Stimulated activated naive B cell treated with anti-CD40 and anti-IgM and Interleukin-4, amounts not matched to agents 10 μg/mL and 1 μg/mL and 100 μg/mL, for 72 hours (primary cell): ENCODE measurements around the gene RPL27A.

Experiments
- ATAC-seq, 2 donors: fragments of 150-1000 bp; cut with Tn5 transposase; replicated peaks; 2 replicates each; pipeline ENCODE4 v1.10.0; 2021; ENCODE audit warnings: moderate library complexity in 1 of 2
- DNase-seq: peaks from one replicate; pipeline ENCODE4 v3.0.0; 2021
- H3K27ac Mint-ChIP-seq: one replicate; pipeline ENCODE4 v1.8.0; 2022; ENCODE audit warnings: mild to moderate bottlenecking, mixed read lengths
- H3K27me3 Mint-ChIP-seq, 2 donors: one replicate each; pipeline ENCODE4 v1.8.0; 2022; ENCODE audit warnings: mixed read lengths in 2 of 2
- H3K36me3 Mint-ChIP-seq, 2 donors: one replicate each; pipeline ENCODE4 v1.8.0; 2022; ENCODE audit warnings: mixed read lengths in 2 of 2, mild to moderate bottlenecking in 1 of 2
- H3K4me1 Mint-ChIP-seq, 2 donors: one replicate each; pipeline ENCODE4 v1.8.0; 2022; ENCODE audit warnings: mixed read lengths in 2 of 2, mild to moderate bottlenecking in 1 of 2
- H3K4me3 Mint-ChIP-seq, 2 donors: one replicate each; pipeline ENCODE4 v1.8.0; 2022; ENCODE audit warnings: mild to moderate bottlenecking in 2 of 2, mixed read lengths in 2 of 2, moderate library complexity in 1 of 2
- H3K9me3 Mint-ChIP-seq, 2 donors: one replicate each; pipeline ENCODE4 v1.8.0; 2022; ENCODE audit warnings: mixed read lengths in 2 of 2, mild to moderate bottlenecking in 1 of 2

RPL27A gene

GRCh38 chr11:8728563-8728962 is 46.0 kb downstream of the RPL27A start:
- no peak overlapping the region for H3K4me3 Mint-ChIP-seq
- no peaks in the 10 kb centered on the region for H3K9me3 Mint-ChIP-seq
- no peaks in the 10 kb centered on the region for H3K27me3 Mint-ChIP-seq
- no peak for ATAC-seq
- H3K4me1 Mint-ChIP-seq = peaks cover 24 to 35% of the 10 kb centered on the region in 2 donors
- H3K27ac Mint-ChIP-seq = no peak overlapping the region
- no peak for DNase-seq
- H3K36me3 Mint-ChIP-seq = no peaks in the 10 kb centered on the region

GRCh38 chr11:8729067-8729466 is 46.5 kb downstream of the RPL27A start:
- Mint-ChIP-seq H3K4me3 (no peak overlapping the region), H3K4me1 (peaks cover 29 to 40% of the 10 kb centered on the region in 2 donors), H3K27ac (no peak overlapping the region), H3K9me3 (no peaks in the 10 kb centered on the region), H3K27me3 (no peaks in the 10 kb centered on the region), H3K36me3 (no peaks in the 10 kb centered on the region)
- ATAC-seq (no peak), DNase-seq (no peak)

DNA sequence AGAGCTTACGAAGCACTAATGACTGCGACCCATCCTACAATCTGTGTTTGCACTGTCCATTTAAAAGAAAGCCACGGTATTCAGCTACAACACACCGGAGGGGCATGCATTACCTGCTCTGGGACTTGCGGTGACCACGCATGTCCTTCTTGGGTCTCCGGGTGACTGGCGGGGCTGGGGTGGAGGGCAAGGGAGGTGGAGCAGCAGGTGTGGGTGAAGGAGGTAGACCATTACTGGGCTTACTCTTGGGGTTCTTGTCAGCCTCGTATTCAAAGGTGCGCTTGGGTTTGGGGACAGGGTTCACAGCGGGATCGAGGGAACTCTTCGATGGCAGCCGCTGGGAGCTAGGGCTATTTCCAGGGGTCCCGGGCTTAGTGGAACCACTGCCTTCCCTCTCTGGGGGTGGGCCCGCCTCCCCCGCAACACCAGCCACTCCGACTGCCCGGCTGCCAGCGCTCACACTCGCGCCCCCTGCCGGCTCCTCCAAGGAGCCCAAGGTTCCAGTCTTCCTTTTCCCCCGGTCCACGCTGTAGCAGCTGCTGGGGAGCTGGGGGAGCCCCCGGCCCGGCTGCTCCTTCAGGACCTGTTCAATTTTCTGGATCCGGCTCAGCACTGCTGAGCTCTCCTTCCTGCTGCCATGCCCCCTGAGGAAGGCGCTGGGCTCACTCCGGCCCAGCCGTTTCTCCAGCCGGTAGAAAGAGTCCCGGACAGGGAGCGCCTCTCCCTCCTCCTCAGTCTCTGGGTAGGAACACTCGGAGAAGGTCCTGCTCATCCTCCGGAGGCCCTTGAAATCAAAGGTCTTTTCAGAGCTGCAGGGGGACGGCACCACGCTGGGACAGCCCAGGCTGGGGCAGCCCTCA is 47.5 kb downstream of the RPL27A start:
- no peaks in the 10 kb centered on the region for H3K36me3 Mint-ChIP-seq
- no peaks in the 10 kb centered on the region for H3K27me3 Mint-ChIP-seq
- ATAC-seq (no peak), DNase-seq (no peak)
- H3K4me1 Mint-ChIP-seq = peaks cover 30 to 43% of the 10 kb centered on the region in 2 donors
- H3K4me3 Mint-ChIP-seq = no peak overlapping the region
- H3K9me3 Mint-ChIP-seq = no peaks in the 10 kb centered on the region
- peak overlapping the region; percentile 10 for H3K27ac Mint-ChIP-seq

GRCh38 chr11:8730697-8731020 is 48.1 kb downstream of the RPL27A start:
- no peak overlapping the region for H3K4me3 Mint-ChIP-seq
- no peak overlapping the region for H3K27ac Mint-ChIP-seq
- ATAC-seq (no peak), DNase-seq (no peak)
- H3K9me3 Mint-ChIP-seq = no peaks in the 10 kb centered on the region
- no peaks in the 10 kb centered on the region for H3K36me3 Mint-ChIP-seq
- H3K27me3 Mint-ChIP-seq = no peaks in the 10 kb centered on the region
- H3K4me1 Mint-ChIP-seq = peaks cover 32 to 43% of the 10 kb centered on the region in 2 donors

DNA sequence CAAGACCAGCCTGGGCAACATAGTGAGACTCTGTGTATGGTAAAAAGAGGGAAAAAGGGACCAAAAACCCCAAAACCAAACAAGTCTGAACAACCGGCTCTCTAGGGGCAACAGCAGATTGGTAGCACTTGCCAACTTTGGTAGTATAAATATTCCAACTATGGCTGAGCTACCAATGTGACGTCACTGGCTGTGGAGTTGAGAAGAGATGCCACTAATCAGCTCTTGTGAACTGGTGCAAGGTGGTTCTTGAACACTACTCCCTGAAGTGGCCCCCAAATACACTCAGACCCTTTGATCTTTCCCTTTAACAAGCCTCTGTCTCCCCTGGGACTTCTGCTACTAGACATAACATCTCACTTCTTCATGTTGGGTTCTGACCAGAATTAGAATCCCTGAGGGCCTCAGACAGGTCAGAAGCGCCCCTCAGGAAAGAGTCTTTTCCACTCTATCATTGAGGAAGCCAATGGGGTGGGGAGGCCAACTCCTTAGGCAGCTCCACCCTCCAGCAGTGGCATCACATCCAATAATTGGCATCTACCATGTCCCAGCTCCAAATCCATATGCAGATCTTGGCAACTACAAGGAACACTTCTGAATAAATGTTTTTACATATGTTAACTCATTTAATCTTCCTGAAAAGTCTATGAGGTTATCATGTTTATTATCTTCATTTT is 49.2 kb downstream of the RPL27A start:
- Mint-ChIP-seq H3K9me3 (no peaks in the 10 kb centered on the region), H3K27me3 (no peaks in the 10 kb centered on the region), H3K27ac (peak overlapping the region; percentile 98), H3K36me3 (no peaks in the 10 kb centered on the region), H3K4me1 (peaks cover 32 to 43% of the 10 kb centered on the region in 2 donors), H3K4me3 (peak overlapping the region; percentile 71 to 75)
- ATAC-seq (peak; percentile 52 to 56), DNase-seq (peak; percentile 37)

DNA sequence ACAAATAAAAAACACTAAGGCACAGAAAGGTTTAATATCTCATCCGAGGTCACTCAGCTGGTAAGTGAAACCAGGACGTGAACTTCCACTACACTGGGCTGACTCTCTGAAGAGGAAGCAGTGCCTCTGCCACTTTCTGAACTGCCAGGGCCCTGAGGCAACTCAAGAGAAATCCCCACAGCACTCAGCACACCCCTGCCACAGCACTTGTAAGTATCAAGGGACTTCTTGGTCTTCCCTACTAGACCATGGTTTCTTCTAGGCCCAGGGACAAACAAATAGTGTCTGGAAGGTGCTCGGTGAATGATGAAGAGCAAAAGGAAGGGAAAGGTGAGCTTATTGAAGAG is 49.7 kb downstream of the RPL27A start:
- DNase-seq (peak; percentile 66), ATAC-seq (peak; percentile 92 to 93)
- no peaks in the 10 kb centered on the region for H3K36me3 Mint-ChIP-seq
- no peaks in the 10 kb centered on the region for H3K27me3 Mint-ChIP-seq
- peak overlapping the region; percentile 98 for H3K27ac Mint-ChIP-seq
- H3K4me3 Mint-ChIP-seq = peak overlapping the region; percentile 71 to 75
- no peaks in the 10 kb centered on the region for H3K9me3 Mint-ChIP-seq
- H3K4me1 Mint-ChIP-seq = peaks cover 32 to 43% of the 10 kb centered on the region in 2 donors

GRCh38 chr11:8732748-8733241 is 50.2 kb downstream of the RPL27A start:
- Mint-ChIP-seq H3K9me3 (no peaks in the 10 kb centered on the region), H3K27me3 (no peaks in the 10 kb centered on the region), H3K36me3 (no peaks in the 10 kb centered on the region), H3K27ac (peak overlapping the region; percentile 98), H3K4me1 (peaks cover 32 to 43% of the 10 kb centered on the region in 2 donors), H3K4me3 (peak overlapping the region; percentile 8 to 75)
- ATAC-seq (peak; percentile 40 to 47), DNase-seq (peak; percentile 36)

- no peak for DNase-seq
- peak overlapping the region; percentile 14 to 51 for H3K4me3 Mint-ChIP-seq
Observed at GRCh38 chr11:8733852-8734251, 51.3 kb downstream of the RPL27A start.

GRCh38 chr11:8735094-8735493 is 52.5 kb downstream of the RPL27A start:
- Mint-ChIP-seq H3K36me3 (no peaks in the 10 kb centered on the region), H3K4me3 (no peak overlapping the region), H3K4me1 (peaks cover 29 to 37% of the 10 kb centered on the region in 2 donors), H3K27ac (no peak overlapping the region), H3K27me3 (no peaks in the 10 kb centered on the region), H3K9me3 (no peaks in the 10 kb centered on the region)
- DNase-seq (no peak), ATAC-seq (no peak)

More at GRCh38 chr11:8733852-8734251, 51.3 kb downstream of the RPL27A start:
- no peaks in the 10 kb centered on the region for H3K27me3 Mint-ChIP-seq
- no peaks in the 10 kb centered on the region for H3K9me3 Mint-ChIP-seq
- H3K27ac Mint-ChIP-seq = peak overlapping the region; percentile 91
- peak; percentile 10 to 36 for ATAC-seq
- H3K4me1 Mint-ChIP-seq = peaks cover 29 to 38% of the 10 kb centered on the region in 2 donors
- H3K36me3 Mint-ChIP-seq = no peaks in the 10 kb centered on the region

DNA sequence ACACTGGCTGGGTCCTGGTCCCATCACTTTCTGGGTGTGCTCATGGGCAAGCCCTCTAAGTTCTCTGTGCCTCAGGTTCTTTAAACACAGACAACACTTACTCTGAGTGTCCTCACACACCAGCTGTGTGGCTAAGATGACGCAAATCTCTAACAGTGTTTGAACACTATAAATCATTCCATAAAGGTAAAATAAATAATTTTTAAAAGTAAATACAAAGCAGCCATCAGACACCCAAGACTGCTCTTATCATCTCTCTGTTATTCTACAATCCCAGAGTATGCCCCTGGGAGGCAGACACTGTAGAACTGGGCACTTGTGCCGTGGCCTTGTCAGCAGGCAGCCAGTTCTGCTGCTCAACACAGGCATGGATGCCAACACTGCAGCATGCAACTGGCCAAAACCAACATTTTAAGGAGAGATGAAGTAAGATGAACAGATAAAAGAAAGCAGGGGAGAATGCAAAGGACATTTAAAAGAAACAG is 56.8 kb downstream of the RPL27A start:
- H3K36me3 Mint-ChIP-seq = no peaks in the 10 kb centered on the region
- DNase-seq (no peak), ATAC-seq (no peak)
- no peak overlapping the region for H3K27ac Mint-ChIP-seq
- H3K27me3 Mint-ChIP-seq = peaks cover 0 to 5% of the 10 kb centered on the region in 2 donors
- peaks cover 3 to 4% of the 10 kb centered on the region in 2 donors for H3K4me1 Mint-ChIP-seq
- no peaks in the 10 kb centered on the region for H3K9me3 Mint-ChIP-seq
- no peak overlapping the region for H3K4me3 Mint-ChIP-seq
